DOHH2 (cell line): Measurements from ENCODE around the gene ARAP3.

ENCODE experiments used
- H3F3A ChIP-seq: fragments of 200-600 bp; sonication (generic), shearing (Covaris generic); 2 replicates; pipeline ENCODE4 v1.6.0; 2016; ENCODE audit warnings: antibody characterized with exemption, mild to moderate bottlenecking; ENCODE audit not compliant: control insufficient read depth, insufficient read depth
- H3K27ac ChIP-seq: fragments of 200-600 bp; sonication (generic); 2 replicates; pipeline ENCODE4 v1.5.1; 2014; ENCODE audit warnings: low read depth, mild to moderate bottlenecking, low read length, moderate library complexity
- H3K27me3 ChIP-seq: fragments of 200-600 bp; sonication (generic); 2 replicates; pipeline ENCODE4 v1.6.1; 2014; ENCODE audit warnings: mild to moderate bottlenecking, low read length, mixed read lengths; ENCODE audit not compliant: control insufficient read depth
- H3K36me3 ChIP-seq: fragments of 200-600 bp; sonication (generic); 2 replicates; pipeline ENCODE4 v1.6.1; 2014; ENCODE audit warnings: mild to moderate bottlenecking, low read length, moderate library complexity, mixed read lengths; ENCODE audit not compliant: control insufficient read depth
- H3K4me1 ChIP-seq: fragments of 200-600 bp; sonication (generic); 2 replicates; pipeline ENCODE4 v1.6.1; 2014; ENCODE audit warnings: mild to moderate bottlenecking, low read length, mixed read lengths; ENCODE audit not compliant: control insufficient read depth
- H3K4me2 ChIP-seq: fragments of 200-600 bp; sonication (generic); 2 replicates; pipeline ENCODE4 v1.6.0; 2014; ENCODE audit warnings: mild to moderate bottlenecking, low read length, moderate library complexity
- H3K4me3 ChIP-seq: fragments of 200-600 bp; sonication (generic); 2 replicates; pipeline ENCODE4 v1.5.1; 2014; ENCODE audit warnings: mild to moderate bottlenecking, low read length, mixed read lengths
- H3K79me2 ChIP-seq: fragments of 200-600 bp; sonication (generic); 2 replicates; pipeline ENCODE4 v1.6.1; 2014; ENCODE audit warnings: mild to moderate bottlenecking, low read length, mixed read lengths; ENCODE audit not compliant: control insufficient read depth
- H3K9me2 ChIP-seq: fragments of 200-600 bp; sonication (generic); replicated peaks from 2 replicates; pipeline ENCODE4 v1.6.1; 2014; ENCODE audit warnings: mild to moderate bottlenecking, low read length, mixed read lengths; ENCODE audit not compliant: control insufficient read depth
- H3K9me3 ChIP-seq: fragments of 200-600 bp; sonication (generic); 2 replicates; pipeline ENCODE4 v1.6.1; 2014; ENCODE audit warnings: antibody characterized with exemption, low read length, mixed read lengths; ENCODE audit not compliant: control insufficient read depth, insufficient read depth
- H4K20me1 ChIP-seq: fragments of 200-600 bp; sonication (generic); 2 replicates; pipeline ENCODE4 v1.6.0; 2014; ENCODE audit warnings: low read depth, mild to moderate bottlenecking, antibody characterized with exemption, low read length, moderate library complexity; ENCODE audit not compliant: control insufficient read depth, insufficient read depth
- CTCF ChIP-seq: fragments of 200-600 bp; sonication (generic); IDR thresholded peaks from one replicate; pipeline ENCODE4 v1.5.1; 2014; ENCODE audit warnings: antibody characterized with exemption, mild to moderate bottlenecking, low read depth, low read length; ENCODE audit not compliant: poor library complexity, severe bottlenecking
- EZH2phosphoT487 ChIP-seq: fragments of 200-600 bp; sonication (generic); IDR thresholded peaks from 2 replicates; pipeline ENCODE4 v1.6.1; 2017; ENCODE audit warnings: borderline replicate concordance, mild to moderate bottlenecking, antibody characterized with exemption, low read length, moderate library complexity, mixed read lengths

The ARAP3 gene

GRCh38 chr5:141662028-141662427, 20.0 kb downstream of the ARAP3 start:
- Histone ChIP-seq H3K36me3 (no peaks in the 10 kb centered on the region), H3K9me2 (no peaks in the 10 kb centered on the region)

DNA sequence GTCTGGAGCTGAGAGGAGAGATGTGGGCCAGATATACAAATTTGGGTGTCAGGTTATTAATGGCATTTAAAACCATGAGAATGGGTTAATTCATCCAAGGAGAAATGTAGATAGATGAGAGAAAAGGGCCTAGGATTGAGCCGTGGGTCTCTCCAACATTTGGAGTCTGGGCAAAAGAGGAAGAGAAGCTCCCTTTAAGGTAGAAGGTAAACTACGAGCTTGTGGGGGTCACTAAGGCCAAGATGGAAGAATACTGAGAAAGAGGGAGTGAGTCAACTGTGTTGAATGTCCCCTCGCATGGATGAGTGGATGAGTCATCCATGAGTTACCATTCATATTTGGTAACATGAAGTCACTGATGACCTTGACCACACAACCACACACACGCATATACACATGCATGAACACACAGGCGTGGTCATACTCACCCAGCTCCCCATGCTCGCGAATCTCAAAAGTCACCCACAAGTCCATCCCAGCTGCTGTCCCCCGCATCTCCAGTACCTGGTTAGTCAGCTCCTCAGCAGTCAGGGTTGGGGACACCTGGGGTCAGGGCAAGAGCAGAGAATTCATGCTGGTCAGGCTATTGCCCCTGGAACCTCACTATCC, 24.0 kb downstream of the ARAP3 start:
- H3F3A ChIP-seq: no peaks in the 10 kb centered on the region
- H3K4me1 ChIP-seq: no peaks in the 10 kb centered on the region
- no peaks in the 10 kb centered on the region for H3K9me3 ChIP-seq
- H3K4me2 ChIP-seq: no peak overlapping the region
- no peaks in the 10 kb centered on the region for H3K79me2 ChIP-seq
- peaks cover 22% of the 10 kb centered on the region for H3K27me3 ChIP-seq
- H3K9me2 ChIP-seq: no peaks in the 10 kb centered on the region
- H3K27ac ChIP-seq: no peak overlapping the region
- H3K4me3 ChIP-seq: no peak overlapping the region
- TF ChIP-seq EZH2phosphoT487: no peak
- no peak for TF ChIP-seq CTCF
- H4K20me1 ChIP-seq: no peaks in the 10 kb centered on the region
- no peaks in the 10 kb centered on the region for H3K36me3 ChIP-seq

More at GRCh38 chr5:141662028-141662427, 20.0 kb downstream of the ARAP3 start:
- H4K20me1 ChIP-seq: no peaks in the 10 kb centered on the region
- H3K9me3 ChIP-seq: no peaks in the 10 kb centered on the region
- no peak overlapping the region for H3K4me2 ChIP-seq
- H3K27ac ChIP-seq: no peak overlapping the region
- H3F3A ChIP-seq: no peaks in the 10 kb centered on the region; the same call in 1 of the 2 replicates
- H3K4me1 ChIP-seq: peaks cover 5% of the 10 kb centered on the region
- no peak overlapping the region for H3K4me3 ChIP-seq
- TF ChIP-seq CTCF (no peak), EZH2phosphoT487 (no peak)
- no peaks in the 10 kb centered on the region for H3K79me2 ChIP-seq
- H3K27me3 ChIP-seq: peaks cover 17% of the 10 kb centered on the region

GRCh38 chr5:141657404-141657803, 24.6 kb downstream of the ARAP3 start:
- Histone ChIP-seq H4K20me1 (no peaks in the 10 kb centered on the region), H3K4me2 (no peak overlapping the region), H3K9me3 (no peaks in the 10 kb centered on the region), H3K27me3 (peaks cover 22% of the 10 kb centered on the region), H3K79me2 (no peaks in the 10 kb centered on the region), H3K27ac (no peak overlapping the region), H3K4me1 (no peaks in the 10 kb centered on the region), H3K36me3 (no peaks in the 10 kb centered on the region), H3F3A (no peaks in the 10 kb centered on the region), H3K4me3 (no peak overlapping the region), H3K9me2 (no peaks in the 10 kb centered on the region)
- TF ChIP-seq EZH2phosphoT487 (no peak), CTCF (no peak)
